Measurements from ENCODE around the gene TM9SF2.

Gene TM9SF2

GRCh38 chr13:99495466-99496183 lies 5.6 kb upstream of the TM9SF2 start:
- DNase-seq (ENCODE audit: low read depth in 2 of 2) = no peak

- peak in 1 of 2 donors; percentile 38 for DNase-seq (ENCODE audit: low read depth in 2 of 2)
Measured at GRCh38 chr13:99496184-99497142, 4.8 kb upstream of the TM9SF2 start.

- DNase-seq (ENCODE audit: low read depth in 2 of 2) = peak; percentile 94 to 96
Measured at GRCh38 chr13:99498171-99499161, 2.8 kb upstream of the TM9SF2 start.

- no peak for DNase-seq (ENCODE audit: low read depth in 2 of 2)
Measured at GRCh38 chr13:99500839-99501183, 461 bp upstream of the TM9SF2 start.

GRCh38 chr13:99501848-99502301 lies 603 bp downstream of the TM9SF2 start:
- no peak for DNase-seq (ENCODE audit: low read depth in 2 of 2)

- no peak for DNase-seq (ENCODE audit: low read depth in 2 of 2)
Measured at GRCh38 chr13:99505814-99506269, 4.6 kb downstream of the TM9SF2 start.

- no peak for DNase-seq (ENCODE audit: low read depth in 2 of 2)
Measured at GRCh38 chr13:99506634-99507033, 5.4 kb downstream of the TM9SF2 start.

- no peak for DNase-seq (ENCODE audit: low read depth in 2 of 2)
Measured at GRCh38 chr13:99507054-99507453, 5.8 kb downstream of the TM9SF2 start.

GRCh38 chr13:99507551-99507950 lies 6.3 kb downstream of the TM9SF2 start:
- DNase-seq (ENCODE audit: low read depth in 2 of 2) = no peak

- DNase-seq (ENCODE audit: low read depth in 2 of 2) = no peak
Measured at GRCh38 chr13:99507986-99508385, 6.7 kb downstream of the TM9SF2 start.

GRCh38 chr13:99509479-99509878 lies 8.2 kb downstream of the TM9SF2 start:
- no peak for DNase-seq (ENCODE audit: low read depth in 2 of 2)

- no peak for DNase-seq (ENCODE audit: low read depth in 2 of 2)
Measured at GRCh38 chr13:99514801-99515200, 13.5 kb downstream of the TM9SF2 start.

- DNase-seq (ENCODE audit: low read depth in 2 of 2) = no peak
Measured at GRCh38 chr13:99516153-99516929, 15.1 kb downstream of the TM9SF2 start.

- no peak for DNase-seq (ENCODE audit: low read depth in 2 of 2)
Measured at GRCh38 chr13:99517577-99517976, 16.3 kb downstream of the TM9SF2 start.

GRCh38 chr13:99517984-99518383 lies 16.7 kb downstream of the TM9SF2 start:
- no peak for DNase-seq (ENCODE audit: low read depth in 2 of 2)

GRCh38 chr13:99522298-99522697 lies 21.0 kb downstream of the TM9SF2 start:
- DNase-seq (ENCODE audit: low read depth in 2 of 2) = no peak

GRCh38 chr13:99523838-99524237 lies 22.6 kb downstream of the TM9SF2 start:
- DNase-seq (ENCODE audit: low read depth in 2 of 2) = no peak

GRCh38 chr13:99525967-99526366 lies 24.7 kb downstream of the TM9SF2 start:
- no peak for DNase-seq (ENCODE audit: low read depth in 2 of 2)

GRCh38 chr13:99526549-99526948 lies 25.3 kb downstream of the TM9SF2 start:
- DNase-seq (ENCODE audit: low read depth in 2 of 2) = no peak

GRCh38 chr13:99527301-99527700 lies 26.0 kb downstream of the TM9SF2 start:
- no peak for DNase-seq (ENCODE audit: low read depth in 2 of 2)

- DNase-seq (ENCODE audit: low read depth in 2 of 2) = no peak
Measured at GRCh38 chr13:99528547-99528946, 27.3 kb downstream of the TM9SF2 start.
